Thyroid gland (tissue), 4 donors: ENCODE data around the gene RGPD5.
"Not testable (repeated sequence)": the region's sequence is repeated elsewhere in the genome, so short reads cannot be mapped to it uniquely, and the experiment has no call there.

Experiments used
- CTCF ChIP-seq, 6 experiments: fragments of 200-600 bp in 3 of 6; fragments of 450-650 bp in 3 of 6; sonication (generic) in 3 of 6; IDR thresholded peaks; one replicate each; pipeline ENCODE4 v1.5.1; 2016 to 2019; ENCODE audit warnings: antibody characterized with exemption in 6 of 6, mild to moderate bottlenecking in 2 of 6, inconsistent platforms in 1 of 6, moderate library complexity in 1 of 6
- POLR2A ChIP-seq, 2 donors: fragments of 450-650 bp; IDR thresholded peaks; one replicate each; pipeline ENCODE4 v1.6.1; 2017; ENCODE audit warnings: antibody characterized with exemption in 2 of 2, mild to moderate bottlenecking in 2 of 2, moderate library complexity in 1 of 2

GRCh38 chr2:109766886-109767578 is 27.1 kb upstream of the RGPD5 start:
- TF ChIP-seq CTCF, POLR2A (IDR thresholded peaks at IDR 0.05): not testable (repeated sequence)
